OCI-LY3 (cell line): Measurements from ENCODE around the gene DNASE1L1.

Experiments
- CTCF ChIP-seq: fragments of 200-600, 300-600 bp; sonication (generic); IDR thresholded peaks from 2 replicates; pipeline ENCODE4 v1.5.1; 2014; ENCODE audit warnings: antibody characterized with exemption, low read length, low read depth
- EZH2phosphoT487 ChIP-seq: fragments of 200-600 bp; shearing (Covaris generic); IDR thresholded peaks from 2 replicates; pipeline ENCODE4 v1.6.1; 2018; ENCODE audit warnings: antibody characterized with exemption, mixed run types, low read depth

DNA sequence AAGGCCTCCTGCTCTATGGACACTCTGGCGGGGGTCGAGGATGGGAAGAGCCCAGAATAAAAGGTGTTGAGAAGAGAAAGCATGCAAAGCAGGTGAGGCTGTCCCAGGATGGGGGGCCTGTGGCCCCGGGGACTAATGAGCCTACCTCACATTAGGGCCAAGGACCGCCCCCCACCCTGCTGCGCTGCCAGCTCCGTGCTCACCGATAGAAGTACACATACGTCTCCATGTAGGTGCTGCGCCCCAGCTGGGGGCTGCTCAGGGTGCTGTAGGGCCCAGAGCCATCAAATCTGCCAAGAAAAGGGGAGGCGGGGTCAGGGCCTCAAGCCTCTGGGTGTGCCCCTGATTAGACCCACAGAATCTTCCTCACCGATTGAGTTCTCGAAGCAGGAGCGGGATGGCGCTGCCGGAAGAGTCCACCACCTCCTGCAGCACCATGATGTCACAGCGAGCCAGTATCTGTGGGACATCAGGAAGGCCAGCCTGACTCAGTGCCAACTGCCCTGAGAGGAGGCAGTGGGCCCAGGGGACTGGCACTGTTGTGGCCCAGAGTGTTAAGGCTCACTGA lies 4.3 kb downstream of the DNASE1L1 start:
- TF ChIP-seq CTCF (no peak), EZH2phosphoT487 (no peak)
